Tongue (tissue), 3 donors: ENCODE results near the gene TMEM101. TPM values are rescaled to one million over a fixed set of nuclear protein-coding genes. Genes with fewer than 3 reads are reported as not detected.
"Not testable (repeated sequence)": the region's sequence is repeated elsewhere in the genome, so short reads cannot be mapped to it uniquely, and the experiment has no call there.

Experiments
- DNase-seq: peaks from one replicate; pipeline ENCODE4 v3.0.0-alpha.2; 2015
- small RNA-seq: library from RNA; depleted of rRNA; stranded (forward); fragments of <200 nt; gene quantifications from one replicate; pipeline ENCODE3, GENCODE V24; 2014; ENCODE audit warnings: low replicate concordance
- total RNA-seq: library from RNA; depleted of rRNA; stranded (reverse); fragments of >200 nt; gene quantifications from one replicate; pipeline ENCODE4 v1.2.3, GENCODE V29; 2014

Gene TMEM101
- total RNA-seq, 1 donor from 2014 or later: 45.3 TPM

DNA sequence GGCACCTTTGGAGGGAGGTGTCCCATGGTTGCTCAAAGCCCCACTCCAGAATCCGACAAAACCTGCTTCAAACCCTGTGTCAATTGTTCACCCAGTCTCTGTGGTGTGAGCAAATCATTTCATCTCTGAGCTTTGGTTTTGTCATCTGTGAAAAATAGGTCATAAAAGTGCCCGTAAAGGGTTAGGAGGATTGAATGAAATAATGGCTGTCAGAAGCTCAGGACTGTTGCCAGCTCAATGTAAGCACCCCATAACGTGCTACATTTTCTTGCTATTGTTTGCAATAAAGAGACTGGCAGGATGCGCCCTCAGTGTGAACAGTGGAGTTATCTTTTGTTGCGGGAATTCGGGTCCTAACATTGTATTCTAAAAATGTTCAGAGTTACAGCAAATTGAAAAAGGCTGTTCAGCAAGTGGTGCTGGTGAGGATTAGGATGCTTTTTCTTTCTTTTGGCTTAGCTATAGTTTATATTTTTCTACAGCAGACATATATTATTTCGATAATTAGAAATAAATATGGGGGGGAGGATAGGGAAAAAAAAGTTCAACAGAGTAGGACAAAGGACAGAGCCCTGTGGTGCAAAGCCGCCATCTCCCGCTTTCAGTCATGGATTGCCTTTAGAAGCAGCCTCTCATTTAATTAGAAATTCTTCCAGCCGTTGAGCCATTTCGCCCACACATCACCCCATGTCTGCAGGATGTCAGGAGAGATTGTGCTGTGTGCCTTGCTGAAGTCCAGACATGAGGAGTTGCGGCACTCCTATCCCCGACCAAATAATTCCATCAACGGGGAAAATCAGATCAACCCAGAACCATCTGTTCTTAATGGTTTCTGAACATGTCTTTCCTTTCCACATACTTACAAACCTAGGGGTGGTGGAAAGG, 40.1 kb downstream of the TMEM101 start:
- DNase-seq: no peak

DNA sequence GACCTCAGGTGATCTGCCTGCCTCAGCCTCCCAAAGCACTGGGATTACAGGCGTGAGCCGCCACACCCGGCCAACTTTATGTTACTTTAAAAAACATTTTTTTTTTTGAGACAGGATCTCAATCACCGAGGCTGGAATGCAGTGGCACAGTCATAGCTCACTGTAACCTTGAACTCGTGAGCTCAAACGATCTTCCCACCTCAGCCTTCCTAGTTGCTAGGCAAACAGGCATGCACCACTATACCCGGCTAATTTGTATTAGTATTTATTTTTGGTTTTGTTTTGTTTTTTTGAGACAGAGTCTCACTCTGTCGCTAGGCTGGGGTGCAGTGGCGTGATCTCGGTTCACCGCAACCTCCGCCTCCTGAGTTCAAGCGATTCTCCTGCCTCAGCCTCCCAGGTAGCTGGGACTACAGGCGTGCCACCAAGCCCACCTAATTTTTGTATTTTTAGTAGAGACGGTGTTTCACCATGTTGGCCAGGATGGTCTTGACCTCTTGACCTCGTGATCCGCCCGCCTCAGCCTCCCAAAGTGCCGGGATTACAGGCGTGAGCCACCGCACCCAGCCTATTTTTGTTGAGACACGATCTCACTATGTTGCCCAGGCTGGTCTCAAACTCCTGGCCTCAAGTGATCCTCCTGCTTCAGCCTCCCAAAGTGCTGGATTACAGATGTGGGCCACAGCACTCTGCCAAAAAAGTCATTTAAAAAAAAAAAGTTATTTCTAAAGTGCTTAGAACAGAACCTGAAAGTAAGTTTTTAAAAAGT, 42.1 kb downstream of the TMEM101 start:
- not testable (repeated sequence) for DNase-seq

DNA sequence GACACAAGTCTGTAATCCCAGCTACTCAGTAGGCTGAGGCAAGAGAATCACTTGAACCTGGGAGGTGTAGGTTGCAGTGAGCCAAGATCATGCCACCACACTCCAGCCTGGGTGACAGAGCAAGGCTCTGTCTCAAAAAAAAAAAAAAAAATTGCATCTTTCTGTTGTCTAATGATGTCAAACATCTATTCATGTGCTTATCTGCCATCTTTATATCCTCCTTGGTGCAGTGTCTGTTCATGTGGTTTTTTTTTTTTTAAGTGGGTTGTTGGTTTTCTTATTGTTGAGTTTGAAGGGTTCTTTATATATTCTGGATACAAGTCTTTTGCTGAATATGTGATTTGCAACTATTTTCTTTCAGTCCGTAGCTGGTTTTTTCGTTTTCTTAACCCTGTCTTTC, 43.3 kb downstream of the TMEM101 start:
- DNase-seq: not testable (repeated sequence)

DNA sequence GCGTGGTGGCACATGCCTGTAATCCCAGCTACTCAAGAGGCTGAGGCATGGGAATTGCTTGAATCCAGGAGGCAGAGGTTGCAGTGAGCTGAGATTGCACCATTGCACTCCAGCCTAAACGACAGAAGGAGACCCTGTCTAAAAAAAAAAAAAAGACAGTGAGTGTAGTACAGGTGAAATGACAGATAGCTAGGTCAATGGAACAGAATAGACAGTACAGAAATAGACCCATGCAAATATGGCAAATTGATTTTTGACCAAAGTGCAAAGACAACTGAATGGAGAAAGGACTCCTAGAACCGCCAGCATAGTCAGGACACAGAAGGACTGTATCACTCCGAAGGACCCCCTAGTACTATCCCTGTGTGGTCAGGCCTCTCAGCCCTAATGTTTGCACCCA, 44.4 kb downstream of the TMEM101 start:
- no peak for DNase-seq

DNA sequence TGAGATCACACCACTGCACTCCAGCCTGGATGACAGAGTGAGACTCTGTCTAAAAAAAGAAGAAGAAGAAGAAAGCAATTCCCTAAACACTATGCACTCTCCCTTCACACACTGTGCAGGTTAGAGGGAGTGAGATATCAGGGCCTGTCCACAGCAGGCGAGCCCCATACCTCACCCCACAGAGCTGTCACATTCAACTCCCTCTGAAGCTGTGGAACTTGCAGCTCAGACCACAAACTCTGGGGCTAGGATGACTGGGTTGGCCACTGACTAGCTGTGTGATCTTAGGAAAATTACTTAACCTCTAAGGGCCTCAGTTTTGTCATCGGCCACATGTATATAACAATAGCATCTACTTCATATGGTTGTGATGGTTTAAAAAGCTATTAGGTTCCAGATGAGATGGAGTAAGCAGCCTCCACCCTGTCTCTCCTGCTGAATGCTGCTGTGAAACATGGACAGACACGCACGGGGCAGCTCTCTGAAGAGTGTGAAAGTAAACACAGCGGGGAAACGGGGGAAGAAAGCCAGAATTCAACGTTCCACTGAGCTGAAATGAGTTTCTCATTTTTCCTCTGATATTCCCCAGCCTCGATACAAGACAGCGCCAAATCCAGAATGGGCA, 47.4 kb downstream of the TMEM101 start:
- peak; percentile 21 for DNase-seq

DNA sequence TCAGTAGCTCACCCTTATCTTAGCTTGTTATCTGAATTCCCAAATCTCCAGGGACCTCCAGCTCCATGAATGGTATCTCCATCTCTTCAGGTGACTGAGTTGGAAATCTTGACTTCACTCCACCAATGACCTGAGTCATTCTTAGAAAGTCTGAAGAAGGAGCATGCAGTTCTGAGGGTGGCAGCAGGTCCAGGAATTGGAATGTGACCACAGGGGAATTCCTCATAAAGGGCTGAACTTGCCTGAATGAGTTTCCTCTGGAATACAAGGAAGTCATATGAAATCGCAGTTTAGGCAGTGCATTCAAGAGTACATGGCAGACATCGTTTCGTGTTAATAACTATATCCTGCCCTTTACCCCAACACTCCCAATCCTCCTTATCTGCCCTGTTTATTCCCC, 48.5 kb downstream of the TMEM101 start:
- no peak for DNase-seq

DNA sequence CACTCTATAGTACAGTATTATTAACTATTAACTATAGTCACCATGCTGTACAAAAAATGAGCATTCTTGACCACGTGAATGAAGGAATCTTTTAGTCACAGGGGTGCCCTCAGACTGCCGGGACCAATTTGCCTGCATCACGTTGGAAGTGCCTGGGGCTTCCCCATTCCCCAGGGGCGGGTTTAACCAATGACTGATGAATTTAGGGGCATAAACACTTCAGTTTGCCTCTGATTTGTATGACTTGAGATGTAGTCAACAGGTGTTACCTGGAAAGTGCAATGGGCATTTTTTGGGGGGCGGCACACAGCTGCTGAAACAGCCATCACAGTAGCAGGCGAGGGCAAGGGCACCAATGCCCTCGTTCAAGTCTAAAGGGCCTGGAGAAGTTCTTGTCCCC, 52.3 kb downstream of the TMEM101 start:
- no peak for DNase-seq

DNA sequence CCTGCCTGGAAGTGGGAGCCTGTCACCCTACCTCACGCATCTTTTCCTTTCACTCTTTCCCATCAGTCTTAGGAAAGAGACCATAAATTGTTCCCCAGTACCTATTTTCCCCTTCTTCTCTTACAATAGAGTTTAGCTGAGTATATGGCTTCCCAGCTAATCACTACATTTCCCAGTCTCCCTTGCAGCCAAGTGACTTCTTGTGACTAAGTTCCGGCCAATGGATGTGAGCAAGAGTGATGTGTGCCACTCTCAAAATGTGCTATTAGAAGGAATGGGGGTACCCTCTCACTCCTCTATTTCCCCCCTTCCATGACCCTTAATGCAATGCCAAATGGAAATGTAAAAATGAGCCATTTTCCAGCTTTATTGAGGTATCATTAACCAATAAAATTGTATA, 52.8 kb downstream of the TMEM101 start:
- no peak for DNase-seq

DNA sequence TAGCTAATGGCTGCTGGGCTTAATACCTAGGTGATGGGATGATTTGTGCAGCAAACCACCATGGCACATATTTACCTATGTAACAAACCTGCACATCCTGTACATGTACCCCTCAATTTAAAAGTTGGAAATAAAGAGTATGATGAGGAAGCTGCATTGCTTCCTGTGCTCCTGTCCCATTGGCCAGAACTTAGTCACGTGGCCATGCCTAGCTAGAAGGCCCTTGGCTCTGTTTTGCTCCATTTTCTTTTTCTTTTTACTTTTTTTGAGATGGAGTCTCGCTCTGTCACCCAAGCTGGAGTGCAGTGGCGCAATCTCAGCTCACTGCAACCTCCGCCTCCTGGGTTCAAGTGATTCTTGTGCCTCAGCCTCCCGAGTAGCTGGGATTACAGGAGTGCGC, 53.5 kb downstream of the TMEM101 start:
- not testable (repeated sequence) for DNase-seq

Small RNA genes lying within 50 kb of the gene (small RNA-seq; reads per million reads assigned to genes)
- gene RF00012: not detected

Other genes with a start within 250 kb of the TMEM101 start
- 80.3 TPM for gene DUSP3, start 236.0 kb downstream of the TMEM101 start, total RNA-seq
- not detected for gene CFAP97D1, start 234.5 kb downstream of the TMEM101 start, total RNA-seq
- 6.8 TPM for gene MPP3, start 181.8 kb downstream of the TMEM101 start, total RNA-seq
- gene CD300LG, start 167.8 kb downstream of the TMEM101 start, total RNA-seq: 2.5 TPM
- gene MPP2, start 107.4 kb downstream of the TMEM101 start, total RNA-seq: 4.6 TPM
- gene PPY, start 72.5 kb downstream of the TMEM101 start, total RNA-seq: not detected
- not detected for gene PYY, start 61.0 kb downstream of the TMEM101 start, total RNA-seq
- gene NAGS, start 10.3 kb downstream of the TMEM101 start, total RNA-seq: 0.41 TPM
- gene LSM12, start 51.7 kb upstream of the TMEM101 start, total RNA-seq: 22.6 TPM
- 7.8 TPM for gene G6PC3, start 55.8 kb upstream of the TMEM101 start, total RNA-seq
- gene HDAC5, start 108.7 kb upstream of the TMEM101 start, total RNA-seq: 127 TPM
- 0.82 TPM for gene HROB, start 127.0 kb upstream of the TMEM101 start, total RNA-seq
- gene ASB16, start 155.7 kb upstream of the TMEM101 start, total RNA-seq: 18.0 TPM
- 29.6 TPM for gene TMUB2, start 172.0 kb upstream of the TMEM101 start, total RNA-seq
- 34.5 TPM for gene ATXN7L3, start 184.9 kb upstream of the TMEM101 start, total RNA-seq
- gene UBTF, start 204.7 kb upstream of the TMEM101 start, total RNA-seq: 85.4 TPM